Neural cell (in vitro differentiated cells): ENCODE data around the gene PAPPA2. TPM values are rescaled to one million over a fixed set of nuclear protein-coding genes. Genes with fewer than 3 reads are reported as not detected.

Source experiments
- H2AFZ ChIP-seq: fragments of 200-600, 300-800 bp; sonication (generic), shearing (Covaris generic); 2 replicates; pipeline ENCODE4 v1.6.0; 2014; ENCODE audit warnings: low read depth, mild to moderate bottlenecking, antibody characterized with exemption, low read length, moderate library complexity
- H3F3A ChIP-seq: fragments of 200-600 bp; shearing (Covaris generic); 2 replicates; pipeline ENCODE4 v1.6.1; 2016; ENCODE audit warnings: mild to moderate bottlenecking, moderate library complexity, mixed read lengths, antibody characterized with exemption, low read length; ENCODE audit not compliant: insufficient read depth, poor library complexity, severe bottlenecking
- H3K27ac ChIP-seq: fragments of 200-600, 300-800 bp; sonication (generic), shearing (Covaris generic); 2 replicates; pipeline ENCODE4 v1.5.1; 2014; ENCODE audit warnings: mild to moderate bottlenecking, low read length, moderate library complexity
- H3K27me3 ChIP-seq: fragments of 300-800, 200-600 bp; sonication (generic), shearing (Covaris generic); 2 replicates; pipeline ENCODE4 v1.6.0; 2014; ENCODE audit warnings: mild to moderate bottlenecking, low read depth, low read length, moderate library complexity; ENCODE audit not compliant: insufficient read depth
- H3K36me3 ChIP-seq: fragments of 300-800, 200-600 bp; sonication (generic), shearing (Covaris generic); 2 replicates; pipeline ENCODE4 v1.5.1; 2014; ENCODE audit warnings: mild to moderate bottlenecking, antibody characterized with exemption, low read length, moderate library complexity; ENCODE audit not compliant: insufficient read depth
- H3K4me2 ChIP-seq: fragments of 300-800, 200-600 bp; sonication (generic), shearing (Covaris generic); 2 replicates; pipeline ENCODE4 v1.6.0; 2014; ENCODE audit warnings: mild to moderate bottlenecking, low read length
- H3K4me3 ChIP-seq: fragments of 300-800, 200-600 bp; sonication (generic), shearing (Covaris generic); 2 replicates; pipeline ENCODE4 v1.5.1; 2014; ENCODE audit warnings: mild to moderate bottlenecking, low read length, moderate library complexity
- H3K79me2 ChIP-seq: fragments of 200-600 bp; shearing (Covaris generic); replicated peaks from 2 replicates; pipeline ENCODE4 v1.6.0; 2014; ENCODE audit warnings: mild to moderate bottlenecking, low read length, moderate library complexity; ENCODE audit not compliant: insufficient read depth
- H3K9ac ChIP-seq: fragments of 300-800, 200-600 bp; sonication (generic), shearing (Covaris generic); 2 replicates; pipeline ENCODE4 v1.6.1; 2016; ENCODE audit warnings: mild to moderate bottlenecking, low read length, mixed read lengths
- H3K9me2 ChIP-seq: fragments of 200-600 bp; shearing (Covaris generic); 2 replicates; pipeline ENCODE4 v1.6.1; 2016; ENCODE audit warnings: mild to moderate bottlenecking, low read length, mixed read lengths; ENCODE audit not compliant: insufficient read depth
- H3K9me3 ChIP-seq: fragments of 200-600, 300-800 bp; sonication (generic), shearing (Covaris generic); 2 replicates; pipeline ENCODE4 v1.6.1; 2016; ENCODE audit warnings: mild to moderate bottlenecking, mixed run types, low read length, moderate library complexity, mixed read lengths
- H4K20me1 ChIP-seq: fragments of 200-600 bp; shearing (Covaris generic); 2 replicates; pipeline ENCODE4 v1.6.1; 2016; ENCODE audit warnings: mild to moderate bottlenecking, mixed run types; ENCODE audit not compliant: insufficient read depth
- EP300 ChIP-seq: fragments of 450-650 bp; conservative IDR thresholded peaks from 2 replicates; pipeline ENCODE4 v1.6.1; 2014; ENCODE audit warnings: antibody characterized with exemption, mild to moderate bottlenecking, moderate library complexity; ENCODE audit not compliant: poor library complexity, severe bottlenecking
- EZH2 ChIP-seq: fragments of 200-600, 300-800 bp; shearing (Covaris generic), sonication (generic); IDR thresholded peaks from 2 replicates; pipeline ENCODE4 v1.6.1; 2014; ENCODE audit warnings: antibody characterized with exemption, low read length, borderline replicate concordance, mild to moderate bottlenecking; ENCODE audit not compliant: insufficient read depth, poor library complexity, severe bottlenecking
- MXI1 ChIP-seq: fragments of 450-650 bp; conservative IDR thresholded peaks from 2 replicates; pipeline ENCODE4 v1.6.1; 2014; ENCODE audit warnings: antibody characterized with exemption, mild to moderate bottlenecking; ENCODE audit not compliant: poor library complexity, severe bottlenecking
- POLR2AphosphoS5 ChIP-seq: IDR thresholded peaks from 2 replicates; pipeline ENCODE4 v1.6.1; 2012
- RAD21 ChIP-seq: fragments of 450-650 bp; conservative IDR thresholded peaks from 2 replicates; pipeline ENCODE4 v1.6.1; 2014; ENCODE audit warnings: antibody characterized with exemption, mild to moderate bottlenecking, moderate library complexity
- REST ChIP-seq: IDR thresholded peaks from 2 replicates; pipeline ENCODE4 v1.6.1; 2012; ENCODE audit warnings: borderline replicate concordance
- SMC3 ChIP-seq: fragments of 450-650 bp; conservative IDR thresholded peaks from 2 replicates; pipeline ENCODE4 v1.6.1; 2014; ENCODE audit warnings: antibody characterized with exemption, mild to moderate bottlenecking, moderate library complexity; ENCODE audit not compliant: poor library complexity
- TAF1 ChIP-seq: IDR thresholded peaks from 2 replicates; pipeline ENCODE4 v1.6.1; 2012; ENCODE audit warnings: low read depth
- polyA plus RNA-seq: library from polyadenylated mRNA; depleted of rRNA; stranded (reverse); fragments of >200 nt; gene quantifications from 2 replicates; pipeline ENCODE4 v1.2.3, GENCODE V29; 2014
- TF ChIP-seq, protein P1 (sequence below): fragments of 450-650 bp; IDR thresholded peaks from 2 replicates; pipeline ENCODE4 v1.5.1; 2014; ENCODE audit warnings: antibody characterized with exemption, mild to moderate bottlenecking, moderate library complexity; ENCODE audit not compliant: poor library complexity, severe bottlenecking

Gene PAPPA2
- polyA plus RNA-seq, 1 donor from 2014 or later = 0.59 TPM

GRCh38 chr1:176877557-176877956 lies 414.6 kb downstream of the PAPPA2 start:
- Histone ChIP-seq H3K9me3 (no peaks in the 10 kb centered on the region), H3F3A (no peaks in the 10 kb centered on the region), H3K27me3 (no peaks in the 10 kb centered on the region), H4K20me1 (no peaks in the 10 kb centered on the region), H3K9me2 (no peaks in the 10 kb centered on the region), H3K4me2 (no peak overlapping the region), H3K36me3 (peaks cover 4% of the 10 kb centered on the region), H2AFZ (no peak overlapping the region), H3K27ac (no peak overlapping the region), H3K79me2 (no peaks in the 10 kb centered on the region), H3K9ac (no peak overlapping the region), H3K4me3 (no peak overlapping the region)
- TF ChIP-seq SMC3 = no peak
- no peak for TF ChIP-seq TAF1
- TF ChIP-seq, protein P1, sequence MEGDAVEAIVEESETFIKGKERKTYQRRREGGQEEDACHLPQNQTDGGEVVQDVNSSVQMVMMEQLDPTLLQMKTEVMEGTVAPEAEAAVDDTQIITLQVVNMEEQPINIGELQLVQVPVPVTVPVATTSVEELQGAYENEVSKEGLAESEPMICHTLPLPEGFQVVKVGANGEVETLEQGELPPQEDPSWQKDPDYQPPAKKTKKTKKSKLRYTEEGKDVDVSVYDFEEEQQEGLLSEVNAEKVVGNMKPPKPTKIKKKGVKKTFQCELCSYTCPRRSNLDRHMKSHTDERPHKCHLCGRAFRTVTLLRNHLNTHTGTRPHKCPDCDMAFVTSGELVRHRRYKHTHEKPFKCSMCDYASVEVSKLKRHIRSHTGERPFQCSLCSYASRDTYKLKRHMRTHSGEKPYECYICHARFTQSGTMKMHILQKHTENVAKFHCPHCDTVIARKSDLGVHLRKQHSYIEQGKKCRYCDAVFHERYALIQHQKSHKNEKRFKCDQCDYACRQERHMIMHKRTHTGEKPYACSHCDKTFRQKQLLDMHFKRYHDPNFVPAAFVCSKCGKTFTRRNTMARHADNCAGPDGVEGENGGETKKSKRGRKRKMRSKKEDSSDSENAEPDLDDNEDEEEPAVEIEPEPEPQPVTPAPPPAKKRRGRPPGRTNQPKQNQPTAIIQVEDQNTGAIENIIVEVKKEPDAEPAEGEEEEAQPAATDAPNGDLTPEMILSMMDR = no peak
- TF ChIP-seq RAD21 = no peak
- TF ChIP-seq EZH2 = no peak
- TF ChIP-seq MXI1 = no peak
- no peak for TF ChIP-seq EP300
- no peak for TF ChIP-seq REST
- no peak for TF ChIP-seq POLR2AphosphoS5

DNA sequence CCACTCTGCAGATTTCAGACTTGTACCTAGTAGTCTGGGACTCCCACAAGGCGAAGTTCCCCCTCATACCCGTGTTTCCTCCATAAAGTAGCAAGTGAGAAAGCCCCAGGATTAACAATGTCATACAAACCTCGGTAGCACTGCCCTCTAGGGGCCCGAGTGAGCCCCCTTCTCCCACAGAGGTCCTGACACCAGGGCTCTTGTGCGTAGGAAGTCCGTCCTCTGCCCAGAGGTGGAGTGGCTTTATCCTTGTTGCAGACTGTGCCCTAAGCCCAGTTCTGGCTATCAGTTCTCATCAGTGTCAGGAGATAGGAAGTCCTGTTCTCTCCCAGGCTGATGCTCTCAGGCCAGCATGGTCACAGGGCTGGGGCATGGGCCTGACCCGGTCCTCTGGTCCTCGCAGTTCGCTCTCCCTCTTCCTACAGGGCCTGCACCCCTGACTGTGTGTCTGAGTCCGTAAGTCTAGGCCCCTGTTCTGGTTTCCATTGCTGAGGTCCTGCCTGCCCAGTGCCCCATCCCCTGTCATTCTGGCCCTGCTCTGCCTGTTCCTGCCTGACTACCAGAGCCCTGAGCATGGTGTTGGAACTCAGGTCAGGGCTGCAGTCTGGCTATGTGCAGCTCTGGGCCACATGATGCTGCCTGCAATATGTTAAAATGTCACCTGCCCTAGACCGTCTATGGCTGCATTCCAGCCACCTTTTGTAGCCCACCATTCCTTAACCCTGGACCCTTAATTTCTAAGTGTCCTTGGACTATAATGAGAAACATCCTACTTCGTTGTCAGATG lies 416.0 kb downstream of the PAPPA2 start:
- H3K36me3 ChIP-seq = peaks cover 4% of the 10 kb centered on the region
- H2AFZ ChIP-seq = no peak overlapping the region
- H3K9me3 ChIP-seq = no peaks in the 10 kb centered on the region
- H3F3A ChIP-seq = no peaks in the 10 kb centered on the region
- no peak overlapping the region for H3K27ac ChIP-seq
- no peaks in the 10 kb centered on the region for H3K9me2 ChIP-seq
- H3K4me3 ChIP-seq = no peak overlapping the region
- TF ChIP-seq MXI1 (no peak), RAD21 (no peak), SMC3 (no peak), REST (no peak), EZH2 (no peak), EP300 (no peak), POLR2AphosphoS5 (no peak), TAF1 (no peak)
- TF ChIP-seq, protein P1 = no peak
- H3K9ac ChIP-seq = no peak overlapping the region
- H3K79me2 ChIP-seq = no peaks in the 10 kb centered on the region
- H4K20me1 ChIP-seq = no peaks in the 10 kb centered on the region
- H3K4me2 ChIP-seq = no peak overlapping the region
- H3K27me3 ChIP-seq = no peaks in the 10 kb centered on the region
